SHP77 (cell line): ENCODE data around the gene RBM28.

Source experiments
- DNase-seq, 2 experiments: peaks; one replicate each; lab custom pipeline; 2025; lab: John Stamatoyannopoulos, UW

Gene RBM28

DNA sequence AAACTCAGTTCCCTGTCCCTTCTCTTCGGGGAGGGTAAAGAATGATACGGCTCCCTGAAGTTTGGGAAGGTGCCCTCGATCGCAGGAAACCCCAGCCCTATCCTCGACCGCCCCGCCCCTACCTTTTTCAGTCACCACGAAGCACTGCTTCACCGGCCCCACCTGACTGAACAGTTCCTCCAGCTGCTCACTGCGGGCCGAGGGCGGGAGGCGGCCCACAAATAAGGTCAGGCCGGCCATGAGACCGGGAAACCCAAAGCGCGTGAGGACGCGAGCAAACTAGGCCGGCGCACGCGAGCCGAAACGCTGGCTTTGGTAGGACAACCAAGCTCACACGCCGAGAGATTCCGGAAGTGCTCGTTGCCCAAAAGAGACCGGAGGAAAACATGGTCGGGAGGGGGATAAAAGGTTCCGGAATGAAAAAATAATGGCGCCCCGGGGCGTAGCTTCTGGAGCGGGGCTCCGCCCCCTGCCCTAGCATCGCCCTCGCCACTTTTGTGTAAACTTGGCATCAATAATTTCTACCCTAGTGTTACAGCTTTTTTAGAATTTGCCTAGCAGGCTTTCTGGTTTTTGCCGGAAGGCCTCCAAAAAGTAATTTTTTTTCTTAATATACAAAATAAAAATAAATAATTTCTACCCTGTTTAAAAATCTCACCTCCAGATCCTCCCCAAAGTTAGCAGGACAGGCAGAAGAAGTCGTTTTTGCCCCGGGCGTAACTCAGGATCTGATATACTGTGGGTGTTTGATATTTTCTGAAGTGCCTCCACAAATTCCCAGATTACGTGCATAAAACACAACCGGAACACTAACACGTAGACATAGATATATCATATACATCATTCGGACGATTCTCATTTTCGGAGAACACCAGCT is at the start of gene RBM28:
TSS of gene RBM28 (minus strand) at position 355 of the 877 bp plus-strand sequence. CDS start at position 240, 115 bp downstream.
- DNase-seq = peak; percentile 80 to 84

- no peak for DNase-seq
Measured at GRCh38 chr7:128392446-128393327, 49.0 kb upstream of the RBM28 start.

DNA sequence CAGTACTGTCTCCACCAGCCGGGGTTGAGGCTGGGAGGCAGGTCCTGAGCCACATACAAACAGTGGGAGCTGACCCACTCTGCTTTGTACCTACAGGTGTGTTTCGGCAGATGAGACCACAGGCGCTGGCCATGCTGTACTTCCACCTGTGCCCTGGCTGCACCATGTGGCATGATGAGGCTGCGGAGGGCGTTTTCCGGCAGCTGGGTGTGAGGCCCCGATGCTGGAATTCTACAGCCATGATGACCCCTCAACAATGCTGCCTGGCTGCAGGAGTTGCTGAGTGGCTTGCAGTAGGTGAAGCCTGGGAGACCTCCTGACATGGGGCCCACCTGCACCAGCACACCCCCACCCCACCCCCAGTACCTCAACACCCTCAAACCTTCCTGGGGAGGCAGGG is 48.1 kb upstream of the RBM28 start:
- no peak for DNase-seq

DNA sequence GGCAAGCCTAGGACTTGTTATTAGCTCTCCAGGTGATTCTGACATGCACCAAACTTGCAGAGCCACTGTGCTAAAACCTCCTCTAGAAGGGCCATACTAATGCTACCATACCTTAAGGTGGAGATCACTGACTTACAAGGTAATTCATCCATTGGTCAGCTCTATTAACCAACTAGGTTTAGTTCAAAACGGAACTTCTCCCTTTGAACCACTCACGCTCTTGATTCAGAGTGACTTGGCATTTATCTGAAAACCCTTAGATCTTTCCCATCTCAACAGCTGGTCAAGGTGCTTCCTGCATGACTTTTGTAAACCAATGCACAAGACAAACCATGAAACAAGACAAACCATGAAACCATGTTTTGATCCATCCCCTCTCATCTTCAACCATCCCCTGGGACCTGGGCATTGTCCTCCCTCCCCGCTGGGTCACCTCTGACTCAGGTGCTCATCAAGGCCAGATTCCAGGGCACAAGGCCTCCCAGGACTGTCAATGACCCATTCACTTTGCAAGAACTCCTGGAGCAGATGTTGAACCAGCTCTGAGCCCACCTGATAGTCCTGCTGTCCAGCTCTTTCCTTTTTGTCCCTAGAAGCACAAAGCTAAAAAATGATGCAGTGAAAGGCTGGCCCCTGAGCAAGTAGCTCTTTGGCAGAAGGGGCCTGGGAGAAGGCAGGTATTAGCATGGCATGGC is 47.3 kb upstream of the RBM28 start:
- no peak for DNase-seq

GRCh38 chr7:128389618-128390329 is 46.1 kb upstream of the RBM28 start:
- DNase-seq = no peak

DNA sequence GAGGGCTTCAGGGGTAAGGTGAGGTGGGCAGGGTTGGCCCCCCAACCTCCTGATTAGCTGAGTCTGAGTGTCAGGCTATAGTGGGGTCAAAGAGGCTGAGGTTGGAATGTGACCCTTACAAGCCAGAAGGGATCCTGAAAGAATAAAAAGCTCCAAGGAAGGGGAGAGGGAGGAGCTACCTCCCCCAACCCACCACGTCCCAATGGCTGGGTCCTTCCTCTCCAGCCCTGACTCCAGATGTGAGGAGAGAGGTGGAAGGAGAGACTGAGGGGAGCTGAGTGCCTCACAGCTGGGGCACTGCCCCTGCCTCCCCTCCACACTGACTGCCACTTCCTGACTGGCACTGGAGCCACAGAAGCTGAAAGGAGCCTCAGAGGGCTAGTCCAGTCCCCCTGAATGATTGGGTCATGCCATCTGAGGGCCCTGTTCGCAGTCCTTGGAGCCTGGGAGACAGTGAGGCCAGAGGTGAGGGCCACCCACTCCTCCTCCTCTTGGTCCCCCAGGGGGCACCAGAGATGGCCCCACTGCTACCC is 45.4 kb upstream of the RBM28 start:
- no peak for DNase-seq

- no peak for DNase-seq
Measured at GRCh38 chr7:128388145-128388485, 44.4 kb upstream of the RBM28 start.

- peak; percentile 59 to 74 for DNase-seq
Measured at GRCh38 chr7:128387216-128388144, 43.8 kb upstream of the RBM28 start.

GRCh38 chr7:128385988-128386925 is 42.5 kb upstream of the RBM28 start:
- DNase-seq = no peak

GRCh38 chr7:128384726-128385125 is 41.0 kb upstream of the RBM28 start:
- no peak for DNase-seq

DNA sequence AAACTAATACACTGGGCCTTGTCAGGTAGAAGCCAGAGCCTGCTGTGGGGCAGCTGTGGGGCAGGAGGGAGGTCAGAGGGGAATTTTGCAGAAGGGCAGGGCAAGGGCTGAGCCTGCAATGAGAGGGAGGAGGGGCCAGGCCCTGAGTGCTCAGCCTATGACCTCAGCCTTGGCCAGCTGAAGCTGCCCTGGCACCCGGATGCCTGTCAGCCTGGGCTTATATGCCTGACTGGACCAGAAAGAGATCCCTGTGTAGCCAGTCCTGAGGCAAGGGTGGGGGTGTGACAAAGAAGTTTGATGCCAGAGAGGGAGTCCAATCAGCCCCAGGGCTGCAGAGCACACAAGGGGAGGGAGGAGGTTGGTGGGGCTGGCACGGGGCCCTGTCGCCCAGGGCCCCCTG is 40.1 kb upstream of the RBM28 start:
- no peak for DNase-seq

DNA sequence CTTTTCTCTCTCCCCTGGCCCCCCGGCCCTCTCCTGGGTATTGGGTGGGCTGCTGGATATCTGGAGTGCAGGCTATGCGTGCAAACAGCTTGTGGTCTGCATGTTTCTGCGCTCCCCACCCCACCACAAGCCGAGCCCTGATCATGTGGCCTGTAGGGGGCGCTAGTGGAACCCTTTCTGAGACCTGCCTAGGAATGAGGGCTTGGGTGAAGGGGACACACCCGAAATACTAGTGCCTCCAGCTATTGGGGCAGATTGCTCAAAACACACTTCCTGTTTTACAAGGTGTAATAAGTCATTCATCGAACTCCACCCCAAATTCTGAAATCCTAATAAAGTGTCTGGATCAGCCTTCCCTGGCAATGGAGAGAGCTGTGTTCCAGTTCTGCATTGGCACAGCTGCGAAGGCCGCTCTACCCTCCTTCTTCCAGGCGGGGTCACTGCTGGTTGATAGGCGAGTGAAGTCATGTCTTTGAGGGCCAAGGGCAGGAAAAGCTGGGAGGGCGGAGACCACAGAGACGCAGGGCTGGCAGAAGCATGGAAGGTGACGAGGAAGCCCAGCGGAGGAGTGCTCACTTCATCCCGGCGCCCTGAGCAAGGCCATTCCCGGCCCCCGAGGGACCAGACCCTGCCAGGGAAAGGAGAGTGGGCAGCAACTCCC is 37.6 kb upstream of the RBM28 start:
- peak in 1 of 2 experiments; percentile 26 for DNase-seq

DNA sequence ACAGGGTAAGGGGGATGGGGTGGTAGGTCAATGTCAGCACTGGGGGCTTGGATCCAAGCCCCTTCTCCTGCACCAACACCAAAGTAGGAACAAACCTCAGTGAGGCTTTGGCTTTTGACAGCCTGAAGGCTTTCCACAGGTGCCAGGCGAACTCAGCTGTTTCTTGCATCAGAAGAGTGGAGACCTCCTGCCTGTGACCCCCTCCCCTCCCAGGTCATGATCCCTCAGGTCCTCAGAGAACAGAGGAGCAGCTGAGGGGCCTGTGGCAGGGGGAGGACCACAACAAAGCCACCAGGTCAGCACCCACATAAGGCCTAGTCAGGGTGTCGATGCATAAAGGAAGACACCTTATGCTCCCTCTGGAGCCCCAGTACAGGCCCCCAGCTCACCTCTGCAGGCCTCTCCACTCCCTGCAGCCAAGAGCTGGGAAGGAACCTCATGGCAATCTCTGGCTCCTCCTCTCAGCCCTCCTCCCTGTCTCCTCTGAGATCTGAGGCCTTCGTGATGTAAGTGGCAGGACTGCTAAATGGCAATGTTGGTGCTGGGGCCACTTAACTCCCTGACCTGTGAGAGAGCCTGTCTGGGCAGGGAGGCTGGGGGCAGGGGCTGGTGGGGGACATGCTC is 36.9 kb upstream of the RBM28 start:
- no peak for DNase-seq

DNA sequence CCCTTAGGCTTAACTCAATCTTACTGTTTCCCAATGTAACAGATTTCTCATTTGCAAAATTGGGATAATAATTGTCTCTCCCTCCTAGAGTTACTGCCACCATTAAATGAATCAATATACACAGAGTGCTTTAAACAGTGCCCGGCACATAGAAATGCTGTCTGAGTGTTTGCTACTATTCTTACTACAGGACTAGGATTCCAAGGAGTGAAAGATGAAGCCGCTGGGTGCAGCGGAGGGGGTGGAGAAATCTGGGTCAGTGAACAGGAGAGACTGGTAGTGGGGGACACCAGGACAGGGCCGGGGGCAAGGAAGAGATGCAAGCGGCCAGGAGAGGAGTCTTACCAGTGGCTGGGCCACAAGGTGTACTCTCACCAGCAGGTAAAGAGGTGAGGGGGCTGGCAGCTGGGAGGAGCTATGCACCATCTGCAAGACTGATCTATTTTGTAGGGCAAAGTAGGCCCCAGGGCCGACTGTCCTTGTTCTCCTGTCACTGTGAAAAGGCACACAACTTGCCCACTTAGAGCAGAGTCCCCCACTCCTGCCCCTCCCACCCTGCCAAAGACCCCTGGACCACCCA is 36.3 kb upstream of the RBM28 start:
- DNase-seq = no peak

DNA sequence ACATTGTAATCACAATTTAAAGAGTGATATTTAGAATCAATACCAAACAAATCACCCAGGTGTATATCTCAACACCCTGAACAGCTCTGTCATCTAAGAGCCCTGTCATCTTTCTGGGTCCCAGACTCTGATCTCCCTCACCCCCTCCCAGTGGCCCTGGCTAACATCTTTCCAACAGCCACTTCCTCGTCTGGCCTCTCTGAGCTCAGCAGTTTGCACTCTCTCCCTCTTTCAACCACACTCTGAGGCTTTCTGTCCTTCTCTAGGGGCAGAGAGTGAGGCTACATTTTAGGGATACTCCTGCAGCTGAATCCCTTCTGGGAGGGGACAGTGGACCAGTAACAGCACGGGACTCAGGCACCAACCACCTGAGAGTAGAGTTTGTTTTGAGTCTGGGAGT is 34.9 kb upstream of the RBM28 start:
- DNase-seq = no peak

DNA sequence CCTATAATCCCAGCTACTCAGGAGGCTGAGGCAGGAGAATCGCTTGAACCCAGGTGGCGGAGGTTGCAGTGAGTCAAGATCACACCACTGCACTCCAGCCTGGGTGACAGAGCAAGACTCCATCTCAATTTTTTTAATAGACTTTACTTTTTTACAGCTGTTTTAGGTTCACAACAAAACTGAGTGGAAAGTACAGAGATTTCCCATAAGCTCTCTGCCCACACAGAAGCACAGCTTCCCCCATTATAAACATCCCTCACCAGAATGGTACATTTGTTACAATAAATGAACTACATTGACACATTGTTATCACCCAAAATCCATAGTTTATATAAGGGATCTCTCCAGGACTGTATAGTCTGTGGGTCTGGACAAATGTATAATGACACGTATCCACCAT is 32.4 kb upstream of the RBM28 start:
- DNase-seq = no peak

DNA sequence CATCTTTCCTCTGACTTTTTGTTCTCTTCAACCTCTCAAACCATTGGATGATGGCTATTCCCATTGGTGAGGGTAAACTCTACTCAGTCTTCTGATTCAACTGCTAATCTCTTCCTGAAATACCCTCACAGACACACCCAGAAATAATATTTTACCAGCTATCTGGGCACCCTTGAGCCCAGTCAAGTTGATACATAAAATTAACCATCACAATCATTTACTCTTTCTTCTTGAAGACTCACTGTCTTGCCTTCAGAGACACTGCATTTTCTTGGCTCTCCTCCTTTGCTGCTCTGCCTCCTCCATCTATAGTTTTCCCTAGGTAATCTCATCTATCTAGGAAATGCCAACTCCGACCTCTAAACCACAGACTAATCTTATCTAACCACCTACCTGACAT is 30.3 kb upstream of the RBM28 start:
- DNase-seq = no peak

DNA sequence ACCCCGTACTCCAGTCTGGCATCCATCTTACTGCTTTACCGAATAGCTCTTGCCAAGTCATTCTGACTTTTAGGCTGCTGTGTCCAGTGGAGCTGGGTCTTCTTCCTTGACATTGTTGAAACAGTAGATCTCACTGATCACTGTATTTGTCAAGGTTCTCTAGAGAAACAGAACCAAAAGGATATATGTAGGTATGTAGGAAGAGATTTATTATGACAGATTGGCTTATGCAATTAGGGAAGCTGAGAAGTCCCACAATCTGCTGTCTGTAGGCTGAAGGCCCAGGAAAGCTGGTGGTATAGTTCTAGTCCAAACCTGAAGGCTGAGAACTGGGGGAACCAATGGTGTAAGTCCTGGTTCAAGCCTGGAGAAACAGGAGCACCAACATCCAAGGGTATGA is 29.9 kb upstream of the RBM28 start:
- no peak for DNase-seq
